Activated naive CD4-positive, alpha-beta T cell treated with anti-CD3 and anti-CD28 coated beads for 36 hours (primary cell): ENCODE results near the gene INTS11. TPM values are rescaled to one million over a fixed set of nuclear protein-coding genes. Genes with fewer than 3 reads are reported as not detected.

Source experiments
- CTCF ChIA-PET: fragments of 350-600 bp; sonication (Branson Sonifier 250); formaldehyde crosslinking; loops from one replicate; lab custom pipeline; 2021; ENCODE audit warnings: antibody characterized with exemption; lab: Charles Lee
- DNase-seq: peaks from one replicate; pipeline ENCODE4 v3.0.0-alpha.2; 2020
- H3K27ac Mint-ChIP-seq: one replicate; pipeline ENCODE4 v1.8.0; 2021; ENCODE audit warnings: mild to moderate bottlenecking, mixed read lengths
- H3K27me3 Mint-ChIP-seq: one replicate; pipeline ENCODE4 v1.8.0; 2021; ENCODE audit warnings: low read depth, mixed read lengths
- H3K36me3 Mint-ChIP-seq: one replicate; pipeline ENCODE4 v1.8.0; 2021; ENCODE audit warnings: low read depth, mixed read lengths
- H3K4me1 Mint-ChIP-seq: one replicate; pipeline ENCODE4 v1.8.0; 2021; ENCODE audit warnings: low read depth, mixed read lengths
- H3K4me3 Mint-ChIP-seq: one replicate; pipeline ENCODE4 v1.8.0; 2021; ENCODE audit warnings: mild to moderate bottlenecking, moderate library complexity, mixed read lengths
- H3K9me3 Mint-ChIP-seq: one replicate; pipeline ENCODE4 v1.8.0; 2021; ENCODE audit warnings: mixed read lengths
- intact Hi-C: fragments of 100-400 bp; cut with micrococcal nuclease; formaldehyde crosslinking; loops from one replicate; pipeline ENCODE4 v1.15.1; 2023
- total RNA-seq, 2 experiments: library from RNA; stranded (reverse); gene quantifications; one replicate each; pipeline ENCODE4 v1.2.3, GENCODE V29; 2021

The INTS11 gene
- total RNA-seq, 2 experiments from 2014 or later = 117 to 118 TPM

GRCh38 chr1:1364266-1364665, 39.8 kb upstream of the INTS11 start:
- Mint-ChIP-seq H3K4me3 (no peak overlapping the region), H3K27ac (no peak overlapping the region), H3K9me3 (no peaks in the 10 kb centered on the region), H3K36me3 (no peaks in the 10 kb centered on the region), H3K4me1 (peaks cover 2% of the 10 kb centered on the region), H3K27me3 (peaks cover 3% of the 10 kb centered on the region)
- intact Hi-C loops = no loop called here
- CTCF ChIA-PET = interaction anchor here (0.7 kb wide), 1 partner anchor 80 kb away, joined by 4 read pairs; no protein-coding TSS in a partner anchor
- DNase-seq = no peak

- DNase-seq = no peak
- H3K27ac Mint-ChIP-seq = no peak overlapping the region
- H3K4me3 Mint-ChIP-seq = no peak overlapping the region
- intact Hi-C loops = no loop called here
- CTCF ChIA-PET = no interaction called here
- H3K27me3 Mint-ChIP-seq = peaks cover 3% of the 10 kb centered on the region
- H3K4me1 Mint-ChIP-seq = peaks cover 14% of the 10 kb centered on the region
- H3K9me3 Mint-ChIP-seq = no peaks in the 10 kb centered on the region
- no peaks in the 10 kb centered on the region for H3K36me3 Mint-ChIP-seq
Observed at GRCh38 chr1:1361982-1362423, 37.5 kb upstream of the INTS11 start.

- Mint-ChIP-seq H3K9me3 (no peaks in the 10 kb centered on the region), H3K36me3 (no peaks in the 10 kb centered on the region), H3K4me3 (no peak overlapping the region), H3K27ac (no peak overlapping the region), H3K27me3 (peaks cover 3% of the 10 kb centered on the region), H3K4me1 (peaks cover 14% of the 10 kb centered on the region)
- CTCF ChIA-PET = no interaction called here
- intact Hi-C loops = no loop called here
- DNase-seq = no peak
Observed at GRCh38 chr1:1361233-1361981, 36.9 kb upstream of the INTS11 start.

GRCh38 chr1:1360506-1361169, 36.2 kb upstream of the INTS11 start:
- H3K27me3 Mint-ChIP-seq = peaks cover 3% of the 10 kb centered on the region
- H3K36me3 Mint-ChIP-seq = no peaks in the 10 kb centered on the region
- no peak overlapping the region for H3K4me3 Mint-ChIP-seq
- no peaks in the 10 kb centered on the region for H3K9me3 Mint-ChIP-seq
- no peak overlapping the region for H3K27ac Mint-ChIP-seq
- intact Hi-C loops = no loop called here
- DNase-seq = no peak
- H3K4me1 Mint-ChIP-seq = peaks cover 14% of the 10 kb centered on the region
- CTCF ChIA-PET = no interaction called here

GRCh38 chr1:1359664-1360468, 35.4 kb upstream of the INTS11 start:
- intact Hi-C loops = no loop called here
- Mint-ChIP-seq H3K4me1 (peaks cover 14% of the 10 kb centered on the region), H3K9me3 (no peaks in the 10 kb centered on the region), H3K27me3 (peaks cover 3% of the 10 kb centered on the region), H3K27ac (no peak overlapping the region), H3K36me3 (no peaks in the 10 kb centered on the region), H3K4me3 (no peak overlapping the region)
- no peak for DNase-seq
- CTCF ChIA-PET = no interaction called here

- Mint-ChIP-seq H3K4me3 (no peak overlapping the region), H3K27me3 (peaks cover 4% of the 10 kb centered on the region), H3K4me1 (peaks cover 14% of the 10 kb centered on the region), H3K9me3 (no peaks in the 10 kb centered on the region), H3K36me3 (no peaks in the 10 kb centered on the region), H3K27ac (no peak overlapping the region)
- CTCF ChIA-PET = no interaction called here
- no peak for DNase-seq
- intact Hi-C loops = no loop called here
Observed at GRCh38 chr1:1359308-1359663, 34.8 kb upstream of the INTS11 start.

- Mint-ChIP-seq H3K36me3 (no peaks in the 10 kb centered on the region), H3K27ac (no peak within 1 kb of the TSS), H3K9me3 (no peaks in the 10 kb centered on the region), H3K4me1 (peaks cover 17% of the 10 kb centered on the region), H3K4me3 (no peak within 1 kb of the TSS), H3K27me3 (peaks cover 9% of the 10 kb centered on the region)
- CTCF ChIA-PET = no interaction called here
- intact Hi-C loops = no loop called here
- no peak for DNase-seq
Observed at GRCh38 chr1:1358433-1359271, 34.2 kb upstream of the INTS11 start, which contains the start of gene MXRA8. Gene MXRA8, minus strand, starts transcription at chr1:1358555. Its CDS starts 51 bp downstream, at chr1:1358504.

GRCh38 chr1:1357871-1358432, 33.5 kb upstream of the INTS11 start:
- no peak overlapping the region for H3K4me3 Mint-ChIP-seq

GRCh38 chr1:1356796-1357401, 32.4 kb upstream of the INTS11 start:
- CTCF ChIA-PET = no interaction called here
- Mint-ChIP-seq H3K27ac (no peak overlapping the region), H3K27me3 (peaks cover 14% of the 10 kb centered on the region), H3K4me1 (peaks cover 19% of the 10 kb centered on the region), H3K36me3 (no peaks in the 10 kb centered on the region), H3K4me3 (no peak overlapping the region), H3K9me3 (no peaks in the 10 kb centered on the region)
- no peak for DNase-seq
- intact Hi-C loops = no loop called here

More at GRCh38 chr1:1357871-1358432, 33.5 kb upstream of the INTS11 start:
- Mint-ChIP-seq H3K27me3 (peaks cover 10% of the 10 kb centered on the region), H3K36me3 (no peaks in the 10 kb centered on the region), H3K27ac (no peak overlapping the region), H3K9me3 (no peaks in the 10 kb centered on the region), H3K4me1 (peaks cover 17% of the 10 kb centered on the region)
- intact Hi-C loops = no loop called here
- CTCF ChIA-PET = no interaction called here
- no peak for DNase-seq

GRCh38 chr1:1356166-1356795, 31.8 kb upstream of the INTS11 start:
- no peak overlapping the region for H3K4me3 Mint-ChIP-seq
- DNase-seq = no peak
- no peak overlapping the region for H3K27ac Mint-ChIP-seq
- CTCF ChIA-PET = no interaction called here
- H3K27me3 Mint-ChIP-seq = peaks cover 14% of the 10 kb centered on the region
- no peaks in the 10 kb centered on the region for H3K9me3 Mint-ChIP-seq
- intact Hi-C loops = no loop called here
- H3K36me3 Mint-ChIP-seq = no peaks in the 10 kb centered on the region
- peaks cover 19% of the 10 kb centered on the region for H3K4me1 Mint-ChIP-seq

- intact Hi-C loops = no loop called here
- Mint-ChIP-seq H3K9me3 (no peaks in the 10 kb centered on the region), H3K4me3 (no peak overlapping the region), H3K4me1 (peaks cover 19% of the 10 kb centered on the region), H3K27me3 (peaks cover 12% of the 10 kb centered on the region), H3K27ac (no peak overlapping the region), H3K36me3 (no peaks in the 10 kb centered on the region)
- CTCF ChIA-PET = no interaction called here
- no peak for DNase-seq
Observed at GRCh38 chr1:1355416-1355815, 31.0 kb upstream of the INTS11 start.
